Heart left ventricle (tissue), 16 donors: Measurements from ENCODE around the gene PTPRM. TPM values are rescaled to one million over a fixed set of nuclear protein-coding genes. Genes with fewer than 3 reads are reported as not detected.

Experiments used
- ATAC-seq, 4 donors: fragments of 200-7000 bp; cut with Tn5 transposase; one replicate each; pipeline ENCODE4 v1.9.1; 2020 to 2022; ENCODE audit warnings: moderate library complexity in 4 of 4, mild to moderate bottlenecking in 3 of 4, moderate number of reproducible peaks in 1 of 4
- DNase-seq, 5 donors: peaks; one replicate each; pipeline ENCODE4 v3.0.0-alpha.2; 2020
- H3K27ac ChIP-seq, 12 donors: fragments of 200-600 bp; sonication (generic) in 4 of 12; one replicate each; pipeline versions ENCODE4 v1.5.0 to v1.8.0; 2016 to 2022; ENCODE audit warnings: mild to moderate bottlenecking in 2 of 12
- H3K27me3 ChIP-seq, 9 donors: fragments of 200-600 bp; sonication (generic) in 2 of 9; one replicate each; pipeline versions ENCODE4 v1.5.1 to v1.8.0; 2016 to 2022; ENCODE audit warnings: mild to moderate bottlenecking in 3 of 9
- H3K36me3 ChIP-seq, 9 donors: fragments of 200-600 bp; sonication (generic) in 2 of 9; one replicate each; pipeline versions ENCODE4 v1.5.0 to v1.8.0; 2018 to 2022; ENCODE audit warnings: mild to moderate bottlenecking in 2 of 9
- H3K4me1 ChIP-seq, 12 donors: fragments of 200-600 bp; sonication (generic) in 4 of 12; one replicate each; pipeline versions ENCODE4 v1.5.0 to v1.8.0; 2016 to 2022; ENCODE audit warnings: mild to moderate bottlenecking in 3 of 12
- H3K4me3 ChIP-seq, 12 donors: fragments of 200-600 bp; sonication (generic) in 4 of 12; one replicate each; pipeline versions ENCODE4 v1.5.0 to v1.8.0; 2017 to 2022; ENCODE audit warnings: mild to moderate bottlenecking in 9 of 12, moderate library complexity in 4 of 12
- H3K9me3 ChIP-seq, 12 donors: fragments of 200-600 bp; sonication (generic) in 4 of 12; one replicate each; pipeline versions ENCODE4 v1.5.0 to v1.8.0; 2016 to 2022; ENCODE audit warnings: mild to moderate bottlenecking in 1 of 12
- POLR2A ChIP-seq, 2 donors: fragments of 450-650 bp; IDR thresholded peaks; one replicate each; pipeline ENCODE4 v1.6.1; 2017; ENCODE audit warnings: antibody characterized with exemption in 2 of 2, mild to moderate bottlenecking in 2 of 2, moderate library complexity in 2 of 2
- WGBS, 4 donors: extraction: QIAGEN DNeasy Blood & Tissue Kit in 2 of 4; methylation state at CpG; one replicate each; pipeline versions ENCODE4 v1.1.5 to v1.1.7; 2013 to 2018; 5-methylcytosine and 5-hydroxymethylcytosine counted together
- intact Hi-C, 10 donors: fragments of 100-400 bp; cut with DNase I; formaldehyde crosslinking; loops; one replicate each; pipeline versions ENCODE4 v1.11.1 to v1.14.2; 2022
- polyA plus RNA-seq, 2 donors: library from polyadenylated mRNA; stranded (reverse); fragments of 200-250 nt; gene quantifications; one replicate each; pipeline ENCODE4 v1.2.3, GENCODE V29; 2013
- total RNA-seq, 9 donors: library from RNA; depleted of rRNA in 2 of 9; stranded (reverse); fragments of >200 nt in 2 of 9; fragmentation: NEBNext Ultra II Directional in 3 of 9; extraction: Animal tissue kit (Norgen Biotek cat#: 25700) in 3 of 9; gene quantifications; one replicate each; pipeline versions ENCODE4 v1.1.0 to v1.2.4, GENCODE V29; 2016 to 2023
- TF ChIP-seq, protein P1 (sequence below), 12 donors: fragments of 200-600 bp; sonication (generic) in 4 of 12; IDR thresholded peaks; one replicate each; pipeline versions ENCODE4 v1.5.0 to v1.8.0; 2018 to 2022; ENCODE audit warnings: antibody characterized with exemption in 12 of 12, mild to moderate bottlenecking in 5 of 12
- donor health status: ischemic (EF 13 %, LVEDD 7.1; RV severe dilation, severe dysfunction).
- donor health status: healthy with polysubstance abuse.
- donor health status: DM: no; HTN: yes; CAD: no.
- donor health status: DM: no; HTN: no; CAD: no.
- donor health status: ischemic (EF 25% LVEDD 6.9; RV normal size, moderate dysfunction).
- donor health status: ischemic (EF 25% LVEDD 5.7; RV mildly dilated, moderate dysfunction).
- donor health status: healthy.
- donor health status: DM: yes; HTN: yes; CAD: no.
- donor health status: ischemic (EF 35%, LVEDD 5.7; RV mildly dilated, moderate dysfunction).
- donor health status: nonischemic (EF 11% LVEDD 7.7; RV severe dilation, severe dysfunction).
- donor health status: DM: yes; HTN: yes; CAD: no.
- donor health status: PGD.
- donor health status: ischemic (EF 29% LVEDD 5.4; RV normal size, mild dysfunction).
- donor health status: nonischemic (EF 23%, LVEDD 6.1; RV moderate dilation, normal function).

PTPRM gene
- total and polyA plus RNA-seq, 11 donors: 93.8 to 186 (median 123) TPM

DNA sequence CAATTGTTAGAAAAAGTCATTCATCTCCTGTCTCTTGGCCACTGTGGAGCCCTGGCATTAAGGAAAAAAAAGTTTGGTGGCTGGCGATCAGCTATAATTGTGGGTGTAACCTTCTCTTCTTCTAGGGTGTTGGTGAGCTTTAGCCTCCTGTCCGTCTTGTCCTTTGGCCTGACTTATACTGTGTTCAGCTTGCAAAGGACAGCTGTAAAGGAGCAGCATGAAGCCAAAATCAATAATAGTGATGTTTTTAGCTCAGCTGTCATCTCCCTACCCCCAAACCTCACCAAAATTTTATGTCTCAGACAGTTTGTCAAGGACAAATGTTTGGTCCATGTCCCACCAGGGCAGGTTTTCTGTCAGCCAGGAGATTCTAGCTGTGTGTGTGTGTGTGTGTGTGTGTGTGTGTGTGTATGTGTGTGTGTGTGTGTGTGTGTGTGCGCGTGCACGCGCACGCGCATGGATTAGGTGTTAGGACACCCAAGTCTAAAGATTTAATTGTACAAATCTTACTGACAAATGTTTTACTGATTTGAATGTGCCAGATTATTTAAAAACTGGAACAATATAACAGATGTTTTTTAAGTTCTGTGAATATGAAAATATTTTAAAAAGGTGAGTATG is 109.2 kb downstream of the PTPRM start:
- TF ChIP-seq, protein P1, sequence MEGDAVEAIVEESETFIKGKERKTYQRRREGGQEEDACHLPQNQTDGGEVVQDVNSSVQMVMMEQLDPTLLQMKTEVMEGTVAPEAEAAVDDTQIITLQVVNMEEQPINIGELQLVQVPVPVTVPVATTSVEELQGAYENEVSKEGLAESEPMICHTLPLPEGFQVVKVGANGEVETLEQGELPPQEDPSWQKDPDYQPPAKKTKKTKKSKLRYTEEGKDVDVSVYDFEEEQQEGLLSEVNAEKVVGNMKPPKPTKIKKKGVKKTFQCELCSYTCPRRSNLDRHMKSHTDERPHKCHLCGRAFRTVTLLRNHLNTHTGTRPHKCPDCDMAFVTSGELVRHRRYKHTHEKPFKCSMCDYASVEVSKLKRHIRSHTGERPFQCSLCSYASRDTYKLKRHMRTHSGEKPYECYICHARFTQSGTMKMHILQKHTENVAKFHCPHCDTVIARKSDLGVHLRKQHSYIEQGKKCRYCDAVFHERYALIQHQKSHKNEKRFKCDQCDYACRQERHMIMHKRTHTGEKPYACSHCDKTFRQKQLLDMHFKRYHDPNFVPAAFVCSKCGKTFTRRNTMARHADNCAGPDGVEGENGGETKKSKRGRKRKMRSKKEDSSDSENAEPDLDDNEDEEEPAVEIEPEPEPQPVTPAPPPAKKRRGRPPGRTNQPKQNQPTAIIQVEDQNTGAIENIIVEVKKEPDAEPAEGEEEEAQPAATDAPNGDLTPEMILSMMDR (IDR thresholded peaks at IDR 0.05): no peak
- TF ChIP-seq POLR2A (IDR thresholded peaks at IDR 0.05): no peak
- peaks cover 0 to 88% (median 48%) of the 10 kb centered on the region in 12 donors for H3K4me1 ChIP-seq
- WGBS, 4 donors: 57 to 67% (median 59%) methylated on average over 8 of the region's 8 CpGs
- intact Hi-C loops: loop anchor here in 1 of 10 donors (10.0 kb wide), 1 partner anchor 72 kb away; no protein-coding TSS in a partner anchor
- DNase-seq: no peak
- H3K27me3 ChIP-seq: no peaks in the 10 kb centered on the region
- peak in 3 of 4 donors; percentile 40 to 54 (median 43) for ATAC-seq
- peak overlapping the region in 6 of 12 donors; percentile 6 to 49 (median 22) for H3K27ac ChIP-seq
- H3K36me3 ChIP-seq: no peaks in the 10 kb centered on the region
- no peak overlapping the region for H3K4me3 ChIP-seq
- H3K9me3 ChIP-seq: no peaks in the 10 kb centered on the region

DNA sequence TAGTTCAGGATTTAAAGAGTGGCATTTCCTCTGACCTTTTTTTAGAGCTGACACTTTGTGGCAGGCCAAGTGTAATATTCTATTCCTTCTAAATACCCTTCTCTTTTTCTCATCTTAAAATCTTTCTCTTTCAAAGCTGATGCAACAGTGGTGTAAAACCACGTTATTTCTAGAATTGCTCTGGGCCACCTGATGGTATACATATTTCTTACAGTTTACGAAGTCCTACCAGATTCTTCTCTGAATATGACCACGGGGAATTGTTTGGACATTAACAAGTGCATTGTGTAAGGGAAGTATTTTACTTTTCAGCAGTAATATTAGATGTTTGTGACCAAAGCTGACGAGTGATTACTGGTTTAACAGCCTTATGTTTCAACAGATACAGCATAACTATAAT is 109.9 kb downstream of the PTPRM start:
- Histone ChIP-seq H3K36me3 (no peaks in the 10 kb centered on the region), H3K27me3 (no peaks in the 10 kb centered on the region), H3K9me3 (no peaks in the 10 kb centered on the region), H3K27ac (peak overlapping the region in 7 of 12 donors; percentile 6 to 49 (median 20)), H3K4me1 (peaks cover 0 to 87% (median 54%) of the 10 kb centered on the region in 12 donors), H3K4me3 (no peak overlapping the region)
- WGBS, 4 donors: 52 to 61% (median 55%) methylated on average over 4 of the region's 4 CpGs
- DNase-seq (no peak), ATAC-seq (no peak)
- intact Hi-C loops: loop anchor here in 1 of 10 donors (10.0 kb wide), 1 partner anchor 72 kb away; no protein-coding TSS in a partner anchor
- TF ChIP-seq, protein P1 (IDR thresholded peaks at IDR 0.05): no peak

- Histone ChIP-seq H3K27ac (peak overlapping the region in 6 of 12 donors; percentile 6 to 49 (median 19)), H3K36me3 (no peaks in the 10 kb centered on the region), H3K4me3 (no peak overlapping the region), H3K27me3 (no peaks in the 10 kb centered on the region), H3K4me1 (peaks cover 0 to 89% (median 58%) of the 10 kb centered on the region in 12 donors), H3K9me3 (no peaks in the 10 kb centered on the region)
- TF ChIP-seq, protein P1 (IDR thresholded peaks at IDR 0.05): no peak
- TF ChIP-seq POLR2A (IDR thresholded peaks at IDR 0.05): no peak
- intact Hi-C loops: loop anchor here in 1 of 10 donors (10.0 kb wide), 1 partner anchor 73 kb away; no protein-coding TSS in a partner anchor
- no peak for DNase-seq
- no peak for ATAC-seq
- WGBS, 4 donors: 71 to 80% (median 78%) methylated on average over 4 of the region's 4 CpGs
Measured at GRCh38 chr18:7677424-7677823, 110.3 kb downstream of the PTPRM start.

GRCh38 chr18:7678389-7678788 is 111.3 kb downstream of the PTPRM start:
- DNase-seq (no peak), ATAC-seq (no peak)
- H3K27ac ChIP-seq: peak overlapping the region in 1 of 12 donors; percentile 49
- no peaks in the 10 kb centered on the region for H3K27me3 ChIP-seq
- H3K4me1 ChIP-seq: peaks cover 0 to 94% (median 59%) of the 10 kb centered on the region in 12 donors
- no peak overlapping the region for H3K4me3 ChIP-seq
- TF ChIP-seq POLR2A (IDR thresholded peaks at IDR 0.05): no peak
- TF ChIP-seq, protein P1 (IDR thresholded peaks at IDR 0.05): no peak
- no peaks in the 10 kb centered on the region for H3K36me3 ChIP-seq
- intact Hi-C loops: loop anchor here in 1 of 10 donors (10.0 kb wide), 1 partner anchor 74 kb away; no protein-coding TSS in a partner anchor
- H3K9me3 ChIP-seq: no peaks in the 10 kb centered on the region
- 86 to 93% (median 89%) methylated on average over 8 of the region's 8 CpGs for WGBS, 4 donors
